Stimulated activated naive CD4-positive, alpha-beta T cell treated with Interleukin-2 at 50 U/mL for 16 hours (primary cell): Measurements from ENCODE around the gene LRIG2.
"Not testable (repeated sequence)": the region's sequence is repeated elsewhere in the genome, so short reads cannot be mapped to it uniquely, and the experiment has no call there.

Experiments
- DNase-seq: peaks from one replicate; lab custom pipeline; 2025; lab: John Stamatoyannopoulos, UW

The LRIG2 gene

GRCh38 chr1:113063456-113063855, 9.5 kb upstream of the LRIG2 start:
- not testable (repeated sequence) for DNase-seq

DNA sequence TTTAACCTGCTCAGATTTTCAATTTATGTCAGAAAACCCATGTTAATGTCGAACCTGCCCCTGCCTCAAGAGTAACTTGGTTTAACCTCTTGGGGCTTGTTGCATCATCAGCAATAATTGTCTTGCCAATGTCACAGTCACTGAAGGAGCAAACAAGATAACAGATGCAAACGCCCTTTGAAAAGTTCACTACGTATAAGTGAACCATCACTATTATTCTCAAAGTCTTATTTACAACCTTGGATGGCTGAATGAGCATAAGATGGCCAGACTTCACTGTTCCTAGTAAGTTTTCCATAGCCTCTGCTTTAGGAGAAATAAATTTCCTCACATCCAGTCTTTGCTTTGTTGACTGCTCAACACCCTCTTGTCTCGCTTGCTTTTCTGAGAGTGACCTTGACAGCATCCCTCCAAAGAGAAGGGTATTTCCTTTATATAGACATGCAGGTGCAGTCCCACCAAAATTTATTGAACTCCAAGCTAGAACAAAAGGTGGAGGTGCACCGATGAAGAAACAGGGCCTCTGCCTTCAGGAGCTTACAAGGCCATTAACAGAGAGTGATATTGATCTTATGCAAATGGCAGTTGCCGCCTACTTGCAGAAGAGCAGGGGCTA, 749 bp upstream of the LRIG2 start:
- no peak for DNase-seq

GRCh38 chr1:113073479-113073950, 517 bp downstream of the LRIG2 start:
- DNase-seq: no peak

DNA sequence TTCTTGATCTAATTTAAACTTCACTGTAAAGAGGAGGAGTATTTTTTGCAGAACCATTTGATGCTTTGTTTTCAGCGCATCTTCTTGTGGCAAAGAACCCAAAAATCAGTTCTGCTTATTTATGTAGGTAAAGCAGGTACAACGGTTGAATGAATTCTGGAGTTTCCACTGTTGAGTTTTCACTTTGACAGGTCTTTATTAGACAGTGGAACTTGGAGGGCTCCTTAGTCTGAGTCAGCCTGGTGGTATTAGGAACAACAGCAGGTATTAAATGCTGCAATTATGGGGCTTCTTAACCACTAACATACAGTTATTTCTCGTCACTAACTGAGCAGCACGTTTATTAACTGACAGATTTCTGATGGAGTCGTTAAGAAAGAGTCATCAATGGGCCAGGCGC, 1.2 kb downstream of the LRIG2 start:
- DNase-seq: no peak

- not testable (repeated sequence) for DNase-seq
Measured at GRCh38 chr1:113077978-113078377, 5.0 kb downstream of the LRIG2 start.

DNA sequence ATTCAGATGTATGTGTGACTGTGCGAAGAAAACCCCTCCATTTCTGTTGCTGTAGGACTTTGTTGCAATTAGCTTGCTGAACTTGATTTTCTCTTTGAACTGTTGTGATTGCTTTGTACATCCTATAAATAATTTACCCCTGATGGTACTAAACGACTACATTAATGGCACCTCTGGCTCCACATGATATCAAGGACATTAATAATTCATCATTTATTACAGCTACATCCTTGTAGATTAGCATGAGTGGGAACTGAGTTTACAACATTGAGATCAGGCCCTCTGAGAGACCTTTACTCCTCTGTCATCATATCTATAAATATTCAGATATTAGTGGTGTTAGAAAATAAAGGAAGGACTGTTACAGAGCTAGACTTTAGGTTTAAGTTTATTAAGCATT, 13.5 kb downstream of the LRIG2 start:
- DNase-seq: no peak

DNA sequence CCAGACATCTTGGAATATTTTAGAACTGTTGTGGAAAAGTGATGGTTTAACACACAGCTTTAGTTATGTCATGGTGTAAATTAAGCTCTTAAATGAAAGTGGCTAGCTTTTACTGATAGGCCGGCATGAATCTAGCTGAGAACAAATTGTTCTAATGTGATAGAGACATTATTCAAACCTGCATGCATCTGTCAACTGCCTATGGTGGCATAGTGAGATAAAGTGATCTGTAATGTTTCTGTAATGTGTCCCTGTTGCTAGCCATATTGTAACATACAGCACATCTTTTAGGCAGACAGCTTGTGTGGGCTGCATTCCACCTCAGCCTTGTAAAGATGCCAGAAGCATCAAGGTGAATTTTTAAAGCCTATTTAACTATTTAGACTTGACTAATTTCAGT, 16.0 kb downstream of the LRIG2 start:
- no peak for DNase-seq

DNA sequence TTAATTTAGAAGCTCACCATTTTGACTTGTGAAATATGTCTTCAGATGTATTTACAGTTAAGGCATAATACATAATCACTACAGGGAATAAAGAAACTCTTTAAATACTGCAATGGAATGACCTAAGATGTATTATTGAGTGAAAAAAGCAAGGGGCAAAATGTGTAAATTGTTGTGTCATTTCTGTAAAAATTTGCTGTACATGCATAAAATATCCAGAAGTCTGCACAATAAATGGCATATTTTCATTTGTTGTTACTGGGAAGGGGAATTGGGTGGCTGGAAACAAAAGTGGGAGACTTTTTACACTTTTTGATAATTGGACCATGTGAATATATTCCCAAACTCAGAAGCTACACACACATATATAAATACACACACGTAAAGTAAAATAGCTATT, 17.1 kb downstream of the LRIG2 start:
- DNase-seq: no peak

DNA sequence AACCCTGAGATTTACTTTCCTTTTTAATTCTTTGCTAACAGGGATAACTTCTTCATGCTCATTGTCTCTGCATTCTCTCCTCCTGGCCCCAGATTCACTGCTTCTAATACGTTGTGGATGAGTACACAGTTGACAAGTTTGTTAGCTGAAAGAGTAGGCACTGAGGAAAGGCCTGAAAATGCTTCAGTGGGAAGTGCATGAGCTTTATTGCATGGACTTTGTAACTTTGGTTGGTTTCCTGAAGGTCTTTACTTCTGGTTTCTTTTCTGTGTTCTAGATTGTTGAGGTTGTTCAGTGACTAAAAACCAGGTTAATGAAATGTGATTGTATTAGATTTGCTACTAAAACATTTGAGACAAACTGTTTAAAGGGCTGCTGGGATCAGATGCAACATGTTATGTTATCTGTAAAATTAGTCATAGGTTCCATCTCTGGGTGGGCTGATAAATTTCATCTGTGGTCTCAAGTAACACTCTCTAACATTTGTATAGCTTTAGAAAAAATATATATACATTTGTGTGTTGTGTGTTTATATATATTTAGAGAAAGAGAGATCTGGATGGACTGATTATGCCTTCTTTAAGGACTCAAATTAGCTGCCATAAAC, 19.1 kb downstream of the LRIG2 start:
- DNase-seq: no peak

DNA sequence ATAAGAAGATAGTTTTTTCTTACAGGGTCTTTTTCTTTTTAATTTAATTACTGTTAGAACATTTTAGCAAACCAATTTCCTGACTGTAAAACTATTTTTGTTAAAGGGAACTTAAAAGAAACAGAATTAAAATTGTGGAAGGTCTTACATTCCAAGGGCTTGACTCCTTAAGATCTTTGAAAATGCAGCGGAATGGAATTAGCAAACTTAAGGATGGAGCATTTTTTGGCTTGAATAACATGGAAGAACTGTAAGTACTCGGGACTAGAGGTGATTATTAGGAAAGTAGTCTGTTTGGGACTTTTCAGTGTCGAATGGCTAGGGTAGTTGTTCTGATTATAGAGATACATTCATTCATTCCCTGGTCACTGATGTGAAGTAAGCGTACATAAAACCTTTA, 21.5 kb downstream of the LRIG2 start:
- no peak for DNase-seq

DNA sequence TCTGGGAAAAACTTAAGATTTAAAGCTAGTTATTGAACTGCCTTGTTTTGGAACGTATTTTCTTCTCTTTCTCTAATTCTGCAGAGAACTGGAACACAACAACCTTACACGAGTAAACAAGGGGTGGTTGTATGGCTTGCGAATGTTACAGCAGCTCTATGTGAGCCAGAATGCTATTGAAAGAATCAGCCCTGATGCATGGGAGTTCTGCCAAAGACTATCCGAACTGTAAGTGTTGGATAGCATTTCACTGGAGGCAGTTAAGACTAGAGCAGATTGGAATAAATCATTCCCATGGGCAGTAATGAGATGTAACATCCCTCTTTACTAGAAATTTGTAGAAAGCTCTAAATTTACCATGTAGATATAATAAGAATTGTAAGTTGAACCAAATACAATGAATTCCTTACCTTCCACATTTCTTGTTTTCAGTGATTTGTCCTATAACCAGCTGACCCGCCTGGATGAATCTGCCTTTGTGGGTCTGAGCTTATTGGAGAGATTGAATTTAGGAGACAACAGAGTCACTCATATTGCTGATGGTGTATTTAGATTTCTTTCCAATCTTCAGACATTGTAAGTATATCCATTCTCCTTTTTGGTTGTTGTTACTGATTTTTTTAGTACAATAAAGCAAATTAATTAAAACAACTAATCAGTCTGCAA, 22.9 kb downstream of the LRIG2 start:
- DNase-seq: no peak

- no peak for DNase-seq
Measured at GRCh38 chr1:113096493-113096892, 23.5 kb downstream of the LRIG2 start.

GRCh38 chr1:113101588-113101987, 28.6 kb downstream of the LRIG2 start:
- no peak for DNase-seq

DNA sequence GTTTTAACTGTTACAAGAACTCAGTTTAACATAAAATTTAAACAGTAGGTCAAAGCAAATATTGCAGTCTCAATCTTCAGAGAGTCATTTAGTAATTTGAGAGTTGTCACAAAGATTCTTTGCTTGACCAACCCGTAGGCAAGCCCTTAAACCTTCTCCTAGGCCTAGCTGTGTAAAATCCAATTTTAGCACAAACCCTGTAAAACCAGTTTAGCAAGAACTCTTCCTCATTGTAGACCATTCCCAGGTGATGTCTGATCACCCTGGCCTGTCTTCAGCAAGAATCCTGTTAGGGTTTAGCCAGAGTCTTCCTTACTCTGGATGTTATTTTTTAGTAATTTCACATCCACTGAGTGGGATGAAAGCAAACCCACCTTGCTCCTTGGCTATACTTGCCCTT, 30.1 kb downstream of the LRIG2 start:
- no peak for DNase-seq

DNA sequence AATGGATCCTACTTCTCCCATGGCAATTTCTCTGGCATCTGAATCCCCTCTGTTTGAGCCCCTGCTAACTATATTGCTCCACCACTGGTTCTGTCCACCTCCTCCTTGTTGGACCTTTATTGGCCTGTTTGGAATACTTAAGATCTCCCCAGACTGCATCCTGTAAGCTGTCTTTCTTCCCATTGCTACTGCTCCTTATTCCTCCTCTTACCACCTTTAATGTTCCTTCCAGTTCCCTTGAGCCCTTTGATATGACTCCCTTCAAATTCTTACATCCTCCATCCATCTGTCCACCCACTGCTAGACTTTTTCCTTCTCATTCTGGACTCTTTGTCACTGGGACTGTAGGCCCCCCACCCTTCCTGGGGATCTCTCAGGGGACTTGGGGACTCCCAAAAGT, 31.0 kb downstream of the LRIG2 start:
- DNase-seq: no peak

GRCh38 chr1:113106910-113107309, 33.9 kb downstream of the LRIG2 start:
- no peak for DNase-seq

DNA sequence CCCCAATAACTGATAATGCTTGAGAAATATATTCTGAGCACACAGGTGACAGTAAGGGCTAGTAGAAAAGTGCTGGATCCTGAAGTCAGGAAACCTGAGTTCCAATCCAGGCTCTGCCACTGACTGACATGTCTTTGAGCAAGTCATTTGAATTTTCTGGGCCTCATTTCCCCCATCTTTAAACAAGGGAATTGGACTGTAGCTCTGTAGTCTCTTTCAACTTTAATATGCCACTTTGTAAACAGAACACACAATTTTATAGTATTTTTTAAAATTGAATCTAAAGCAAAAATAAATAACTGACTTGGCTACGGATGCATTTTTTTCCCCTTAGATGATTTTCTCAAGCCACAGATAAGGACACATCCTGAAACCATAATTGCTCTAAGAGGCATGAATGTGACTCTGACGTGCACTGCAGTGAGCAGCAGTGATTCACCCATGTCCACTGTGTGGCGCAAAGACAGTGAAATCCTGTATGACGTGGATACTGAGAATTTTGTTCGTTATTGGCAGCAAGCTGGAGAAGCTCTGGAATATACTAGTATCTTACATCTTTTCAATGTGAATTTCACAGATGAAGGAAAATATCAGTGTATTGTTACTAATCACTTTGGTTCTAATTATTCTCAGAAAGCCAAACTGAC, 37.0 kb downstream of the LRIG2 start:
- no peak for DNase-seq

- DNase-seq: no peak
Measured at GRCh38 chr1:113118266-113118665, 45.3 kb downstream of the LRIG2 start.

DNA sequence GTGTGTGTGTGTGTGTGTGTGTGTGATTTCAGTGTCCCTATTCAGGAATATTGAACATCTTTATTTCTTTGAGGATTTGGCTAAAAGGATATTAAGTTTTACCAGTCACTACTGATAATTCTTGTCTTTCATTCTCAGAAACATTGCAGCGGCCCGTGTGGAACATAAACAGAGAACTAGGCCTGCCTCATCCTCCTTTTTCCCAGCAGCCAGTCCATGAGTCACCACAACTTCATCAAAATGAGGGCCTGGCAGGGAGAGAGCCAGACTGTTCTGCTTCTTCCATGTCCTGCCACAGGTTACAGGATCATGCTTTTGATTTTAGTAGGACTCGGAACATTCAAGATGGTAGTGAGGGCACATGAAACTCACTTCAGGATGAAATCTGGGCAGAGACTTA, 50.7 kb downstream of the LRIG2 start:
- DNase-seq: no peak

- DNase-seq: no peak
Measured at GRCh38 chr1:113124366-113124765, 51.4 kb downstream of the LRIG2 start.

- no peak for DNase-seq
Measured at GRCh38 chr1:113125517-113125916, 52.5 kb downstream of the LRIG2 start.

GRCh38 chr1:113126207-113126606, 53.2 kb downstream of the LRIG2 start:
- DNase-seq: no peak

GRCh38 chr1:113128116-113128515, 55.1 kb downstream of the LRIG2 start:
- DNase-seq: no peak
